Esophagus squamous epithelium (tissue), 4 donors: ENCODE measurements around the gene ZNF385B.

ENCODE experiments used
- POLR2A ChIP-seq, 4 donors: fragments of 450-650 bp; IDR thresholded peaks; one replicate each; pipeline ENCODE4 v1.6.1; 2017; ENCODE audit warnings: antibody characterized with exemption in 4 of 4, mild to moderate bottlenecking in 4 of 4, moderate library complexity in 3 of 4
- TF ChIP-seq, protein P1 (sequence below), 6 experiments: fragments of 450-650 bp in 4 of 6; fragments of 200-600 bp in 2 of 6; sonication (generic) in 2 of 6; IDR thresholded peaks; one replicate each; pipeline ENCODE4 v1.5.1; 2016 to 2019; ENCODE audit warnings: antibody characterized with exemption in 6 of 6, mild to moderate bottlenecking in 4 of 6, moderate library complexity in 4 of 6

DNA sequence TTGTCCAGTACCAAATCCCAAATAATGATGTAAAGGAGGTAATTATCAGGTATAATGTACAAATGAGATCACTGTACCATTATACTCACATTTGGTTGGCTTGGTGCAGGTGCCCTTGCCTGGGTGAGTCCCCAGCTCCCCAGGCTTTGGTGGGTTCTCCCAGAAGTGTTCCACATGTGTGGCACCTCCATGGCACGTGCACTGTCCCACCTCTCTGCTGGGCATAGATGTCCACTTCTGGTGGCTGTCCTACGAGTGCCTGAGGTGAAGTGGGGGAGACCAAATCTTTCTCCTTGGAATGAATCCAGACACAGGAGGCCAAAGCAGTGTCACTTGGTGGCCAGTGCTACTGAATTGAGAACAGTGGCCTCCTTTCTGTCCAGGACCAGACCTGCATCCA lies 434.3 kb downstream of the ZNF385B start:
- TF ChIP-seq, protein P1, sequence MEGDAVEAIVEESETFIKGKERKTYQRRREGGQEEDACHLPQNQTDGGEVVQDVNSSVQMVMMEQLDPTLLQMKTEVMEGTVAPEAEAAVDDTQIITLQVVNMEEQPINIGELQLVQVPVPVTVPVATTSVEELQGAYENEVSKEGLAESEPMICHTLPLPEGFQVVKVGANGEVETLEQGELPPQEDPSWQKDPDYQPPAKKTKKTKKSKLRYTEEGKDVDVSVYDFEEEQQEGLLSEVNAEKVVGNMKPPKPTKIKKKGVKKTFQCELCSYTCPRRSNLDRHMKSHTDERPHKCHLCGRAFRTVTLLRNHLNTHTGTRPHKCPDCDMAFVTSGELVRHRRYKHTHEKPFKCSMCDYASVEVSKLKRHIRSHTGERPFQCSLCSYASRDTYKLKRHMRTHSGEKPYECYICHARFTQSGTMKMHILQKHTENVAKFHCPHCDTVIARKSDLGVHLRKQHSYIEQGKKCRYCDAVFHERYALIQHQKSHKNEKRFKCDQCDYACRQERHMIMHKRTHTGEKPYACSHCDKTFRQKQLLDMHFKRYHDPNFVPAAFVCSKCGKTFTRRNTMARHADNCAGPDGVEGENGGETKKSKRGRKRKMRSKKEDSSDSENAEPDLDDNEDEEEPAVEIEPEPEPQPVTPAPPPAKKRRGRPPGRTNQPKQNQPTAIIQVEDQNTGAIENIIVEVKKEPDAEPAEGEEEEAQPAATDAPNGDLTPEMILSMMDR (IDR thresholded peaks at IDR 0.05), result no peak
- no peak for TF ChIP-seq POLR2A (IDR thresholded peaks at IDR 0.05)
